Hepatocyte (in vitro differentiated cells): ENCODE measurements around the gene DEFB127. TPM values are rescaled to one million over a fixed set of nuclear protein-coding genes. Genes with fewer than 3 reads are reported as not detected.

Experiments used
- polyA plus RNA-seq: library from polyadenylated mRNA; unstranded; fragments of >200 nt; fragmentation: Nextera tagmentation; extraction: Ambion mirVana; gene quantifications from 2 replicates; pipeline ENCODE4 v1.2.1, GENCODE V29; 2016
- total RNA-seq: library from RNA; depleted of rRNA; stranded (reverse); fragments of >200 nt; gene quantifications from 2 replicates; pipeline ENCODE4 v1.2.3, GENCODE V29; 2014

Gene DEFB127
- total and polyA plus RNA-seq, 2 experiments from 2014 or later: not detected

Other genes with a start within 250 kb of the DEFB127 start
- gene DEFB125, start 69.8 kb upstream of the DEFB127 start, total RNA-seq: not detected in 2 replicates
- gene DEFB125, start 69.8 kb upstream of the DEFB127 start, polyA plus RNA-seq: not detected in 2 replicates
- gene DEFB126, start 14.9 kb upstream of the DEFB127 start, total RNA-seq: not detected in 2 replicates
- not detected in 2 replicates for gene DEFB126, start 14.9 kb upstream of the DEFB127 start, polyA plus RNA-seq
- not detected in 2 replicates for gene DEFB128, start 32.3 kb downstream of the DEFB127 start, total RNA-seq
- not detected in 2 replicates for gene DEFB128, start 32.3 kb downstream of the DEFB127 start, polyA plus RNA-seq
- gene DEFB129, start 69.8 kb downstream of the DEFB127 start, total RNA-seq: not detected in 2 replicates
- gene DEFB129, start 69.8 kb downstream of the DEFB127 start, polyA plus RNA-seq: not detected in 2 replicates
- not detected in 2 replicates for gene DEFB132, start 100.3 kb downstream of the DEFB127 start, total RNA-seq
- gene DEFB132, start 100.3 kb downstream of the DEFB127 start, polyA plus RNA-seq: not detected in 2 replicates
- 2.9 and 3.5 TPM in 2 replicates for gene C20orf96, start 133.3 kb downstream of the DEFB127 start, total RNA-seq
- 10.6 and 14.0 TPM in 2 replicates for gene C20orf96, start 133.3 kb downstream of the DEFB127 start, polyA plus RNA-seq
- gene ZCCHC3, start 140.1 kb downstream of the DEFB127 start, total RNA-seq: 27.4 and 30.0 TPM in 2 replicates
- 22.8 and 29.0 TPM in 2 replicates for gene ZCCHC3, start 140.1 kb downstream of the DEFB127 start, polyA plus RNA-seq
- gene SOX12, start 168.1 kb downstream of the DEFB127 start, total RNA-seq: 6.3 and 6.9 TPM in 2 replicates
- gene SOX12, start 168.1 kb downstream of the DEFB127 start, polyA plus RNA-seq: 15.4 and 16.2 TPM in 2 replicates
- 29.8 and 32.0 TPM in 2 replicates for gene NRSN2, start 189.7 kb downstream of the DEFB127 start, total RNA-seq
- gene NRSN2, start 189.7 kb downstream of the DEFB127 start, polyA plus RNA-seq: 65.3 and 68.1 TPM in 2 replicates
- 39.2 and 47.5 TPM in 2 replicates for gene TRIB3, start 223.3 kb downstream of the DEFB127 start, total RNA-seq
- 43.7 and 45.9 TPM in 2 replicates for gene TRIB3, start 223.3 kb downstream of the DEFB127 start, polyA plus RNA-seq